Frontal cortex (tissue), 4 donors: ENCODE measurements around the gene HIF3A. TPM values are rescaled to one million over a fixed set of nuclear protein-coding genes. Genes with fewer than 3 reads are reported as not detected.

Experiments
- DNase-seq, 2 donors: peaks; one replicate each; pipeline ENCODE4 v3.0.0; 2012; ENCODE audit warnings: low spot score in 2 of 2
- FAIRE-seq: peaks from 2 replicates; lab custom pipeline; 2012; peaks lifted over from hg19 to GRCh38; lab: Jason Lieb, UNC
- small RNA-seq: library from RNA; depleted of rRNA; stranded (forward); fragments of <200 nt; gene quantifications from one replicate; pipeline ENCODE3, GENCODE V24; 2014
- total RNA-seq: library from RNA; depleted of rRNA; stranded (reverse); fragments of >200 nt; gene quantifications from one replicate; pipeline ENCODE4 v1.2.3, GENCODE V29; 2014
- donor health status: control.
- donor health status: control.
- donor health status: control.

HIF3A gene
- total RNA-seq, 1 donor from 2014 or later, result 3.3 TPM

GRCh38 chr19:46391296-46392251 is 94.7 kb downstream of the HIF3A start:
- DNase-seq (no peak), FAIRE-seq (no peak)

DNA sequence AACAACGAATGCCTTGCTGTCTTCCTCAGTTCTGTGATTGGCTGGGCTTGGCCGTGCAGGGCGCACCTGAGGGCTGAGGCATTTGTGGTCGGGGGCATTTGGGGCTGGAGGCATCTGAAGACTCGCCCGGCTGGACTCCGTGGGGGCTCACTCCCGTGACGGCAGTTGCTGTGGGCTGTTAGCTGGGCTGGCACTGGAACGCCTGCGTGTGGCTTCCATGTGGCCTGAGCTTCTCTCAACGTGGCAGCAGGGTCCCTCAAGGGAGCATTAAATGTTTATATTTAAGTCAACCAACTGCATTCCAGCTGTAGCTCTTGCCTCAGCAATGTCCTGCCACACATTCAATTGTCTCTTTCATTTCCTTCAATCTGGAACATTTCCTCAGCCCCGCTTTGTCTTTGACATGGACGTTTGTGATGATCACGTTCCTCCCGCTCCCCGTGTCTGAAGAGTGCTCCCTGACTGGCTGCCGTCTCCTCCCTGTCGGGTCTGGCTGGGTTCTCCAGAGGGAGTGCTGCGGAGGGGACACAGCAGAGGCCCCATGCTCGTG is 95.5 kb downstream of the HIF3A start:
- no peak for FAIRE-seq

GRCh38 chr19:46392837-46393236 is 96.0 kb downstream of the HIF3A start:
- DNase-seq (no peak), FAIRE-seq (no peak)

More for the DNA sequence above, 95.5 kb downstream of the HIF3A start:
- no peak for DNase-seq

Small RNA genes lying within 50 kb of the gene (small RNA-seq; reads per million reads assigned to genes)
- gene RNU6-924P, result not detected

Other genes with a start within 250 kb of the HIF3A start
- not detected for gene IGFL3, start 172.4 kb upstream of the HIF3A start, total RNA-seq
- 0.82 TPM for gene IGFL2, start 148.8 kb upstream of the HIF3A start, total RNA-seq
- not detected for gene IGFL1, start 67.3 kb upstream of the HIF3A start, total RNA-seq
- 67.3 TPM for gene PPP5C, start 50.0 kb downstream of the HIF3A start, total RNA-seq
- gene CCDC8, start 116.5 kb downstream of the HIF3A start, total RNA-seq, result 2.4 TPM
- 31.8 TPM for gene PNMA8C, start 131.9 kb downstream of the HIF3A start, total RNA-seq
- gene PNMA8A, start 174.5 kb downstream of the HIF3A start, total RNA-seq, result 68.1 TPM
- 17.1 TPM for gene PNMA8B, start 198.8 kb downstream of the HIF3A start, total RNA-seq